Cerebellar nuclear complex (tissue), 1 donor: ENCODE data around the gene TOR4A.
"Not testable (repeated sequence)": the region's sequence is repeated elsewhere in the genome, so short reads cannot be mapped to it uniquely, and the experiment has no call there.

Experiments
- DNase-seq, 2 experiments: peaks; one replicate each; lab custom pipeline; 2025; lab: John Stamatoyannopoulos, UW

TOR4A gene

DNA sequence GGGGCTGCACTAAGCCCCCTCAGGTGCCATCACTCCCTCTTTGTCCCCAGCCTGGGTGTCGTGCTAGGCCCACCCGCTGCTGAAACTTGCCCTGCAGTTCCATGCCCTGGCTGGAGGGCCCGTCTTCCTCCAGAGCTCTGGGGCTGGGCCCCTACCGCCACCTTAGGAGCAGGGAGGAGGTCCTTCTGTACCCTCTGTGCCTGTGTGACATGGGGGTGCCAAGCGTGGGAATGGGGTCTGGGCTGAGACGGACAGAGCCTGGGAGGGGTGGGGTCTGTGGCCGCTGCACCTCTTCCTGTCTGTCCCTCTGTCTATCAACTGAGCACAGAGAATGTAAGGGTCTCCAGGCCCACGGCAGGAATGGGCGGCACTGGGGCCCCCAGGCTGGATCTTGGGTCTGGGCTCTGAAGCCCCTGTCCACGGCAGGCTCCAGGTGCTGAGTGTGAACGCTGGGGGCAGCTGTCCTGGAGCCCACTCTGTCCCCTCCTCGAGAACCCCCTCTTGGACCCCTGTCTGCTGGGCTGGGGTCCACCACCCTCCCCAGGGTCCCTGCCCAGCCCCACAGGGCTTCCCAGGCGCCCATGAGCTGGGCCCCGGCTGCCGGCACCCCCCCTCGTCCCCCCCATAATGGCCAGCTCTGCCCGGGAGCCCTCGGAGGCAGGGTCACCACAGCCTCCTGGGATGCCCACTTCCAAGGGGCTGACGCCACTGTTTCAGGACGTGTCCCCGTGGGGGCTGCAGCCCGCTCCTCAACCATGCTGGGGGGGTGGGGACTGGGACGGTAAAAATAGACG, 40.4 kb downstream of the TOR4A start:
- no peak for DNase-seq

GRCh38 chr9:137318602-137319001, 41.1 kb downstream of the TOR4A start:
- DNase-seq: no peak

DNA sequence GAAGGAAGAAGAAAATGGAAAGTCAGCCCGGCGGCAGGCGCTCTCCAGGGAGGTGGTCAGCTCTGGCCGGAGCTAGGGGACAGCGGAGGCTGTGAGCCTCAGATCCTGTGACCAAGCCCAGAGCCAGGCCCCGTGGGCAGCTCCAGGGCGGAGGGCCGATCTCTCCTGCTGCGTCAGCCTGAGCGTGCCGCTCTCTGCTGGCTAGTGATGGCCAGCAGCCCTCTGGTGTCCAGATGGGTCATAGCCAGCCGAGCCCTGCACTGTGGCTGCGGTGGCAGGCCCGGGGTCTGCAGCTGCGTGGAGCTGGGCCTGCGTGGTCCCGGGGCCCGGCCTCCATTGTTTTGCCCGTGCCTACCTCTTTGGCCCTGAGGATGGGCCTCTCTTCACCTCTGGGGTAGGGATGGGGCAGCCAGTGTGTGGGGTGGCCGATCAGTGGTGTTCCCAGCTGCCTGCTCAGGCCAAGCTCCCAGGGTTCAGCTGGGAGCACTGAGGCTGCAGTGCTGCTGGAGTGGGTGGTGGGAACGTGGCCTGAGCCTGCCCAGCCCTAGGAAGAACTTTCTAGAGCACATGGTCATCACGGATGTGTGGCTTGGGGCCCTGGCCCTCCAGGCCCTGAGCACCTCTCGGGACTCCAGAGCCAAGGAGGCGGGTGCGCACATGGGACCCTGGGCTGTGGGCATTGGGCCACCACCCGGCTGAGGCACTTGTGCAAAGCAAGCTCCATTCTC, 41.6 kb downstream of the TOR4A start:
- DNase-seq: no peak

DNA sequence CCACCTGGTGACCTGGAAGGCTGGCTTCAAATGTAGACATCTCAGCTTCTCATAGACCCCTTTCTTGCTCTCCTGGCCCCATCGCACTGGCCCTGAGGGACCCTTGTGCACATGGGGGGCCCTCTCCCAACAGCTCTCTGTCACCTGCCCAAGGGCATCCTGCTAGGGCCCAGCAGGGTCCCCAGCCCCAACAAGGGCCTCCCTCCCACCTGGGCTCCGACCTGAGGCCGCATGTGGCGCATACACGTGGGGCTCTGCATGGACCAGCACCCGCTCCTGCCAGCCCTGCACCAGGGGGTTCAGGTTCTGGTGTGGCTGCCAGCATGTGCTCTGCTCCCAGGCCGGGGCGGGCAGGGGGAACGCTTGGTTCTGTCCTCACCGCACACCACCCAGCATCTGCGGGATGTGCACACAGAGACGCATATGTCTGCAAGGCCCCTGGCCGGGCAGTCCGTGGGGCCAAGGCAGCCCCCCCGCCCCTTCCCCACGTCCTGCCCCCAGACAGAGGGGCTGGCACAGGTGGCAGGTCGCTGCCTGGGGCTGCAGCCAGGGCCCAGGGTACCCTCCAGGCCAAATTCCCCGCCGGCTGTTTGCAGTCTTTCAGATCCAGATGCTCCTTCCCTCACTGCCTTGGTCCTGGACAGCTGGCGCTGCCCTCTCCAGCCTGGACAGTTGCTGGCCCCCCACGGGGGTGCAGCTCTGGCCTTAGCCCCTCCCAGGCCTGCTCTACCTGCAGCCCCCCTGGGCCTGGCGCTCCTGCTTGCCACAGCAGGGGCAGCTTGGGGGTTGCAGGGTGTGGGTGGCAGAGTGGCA, 42.4 kb downstream of the TOR4A start:
- DNase-seq: no peak

DNA sequence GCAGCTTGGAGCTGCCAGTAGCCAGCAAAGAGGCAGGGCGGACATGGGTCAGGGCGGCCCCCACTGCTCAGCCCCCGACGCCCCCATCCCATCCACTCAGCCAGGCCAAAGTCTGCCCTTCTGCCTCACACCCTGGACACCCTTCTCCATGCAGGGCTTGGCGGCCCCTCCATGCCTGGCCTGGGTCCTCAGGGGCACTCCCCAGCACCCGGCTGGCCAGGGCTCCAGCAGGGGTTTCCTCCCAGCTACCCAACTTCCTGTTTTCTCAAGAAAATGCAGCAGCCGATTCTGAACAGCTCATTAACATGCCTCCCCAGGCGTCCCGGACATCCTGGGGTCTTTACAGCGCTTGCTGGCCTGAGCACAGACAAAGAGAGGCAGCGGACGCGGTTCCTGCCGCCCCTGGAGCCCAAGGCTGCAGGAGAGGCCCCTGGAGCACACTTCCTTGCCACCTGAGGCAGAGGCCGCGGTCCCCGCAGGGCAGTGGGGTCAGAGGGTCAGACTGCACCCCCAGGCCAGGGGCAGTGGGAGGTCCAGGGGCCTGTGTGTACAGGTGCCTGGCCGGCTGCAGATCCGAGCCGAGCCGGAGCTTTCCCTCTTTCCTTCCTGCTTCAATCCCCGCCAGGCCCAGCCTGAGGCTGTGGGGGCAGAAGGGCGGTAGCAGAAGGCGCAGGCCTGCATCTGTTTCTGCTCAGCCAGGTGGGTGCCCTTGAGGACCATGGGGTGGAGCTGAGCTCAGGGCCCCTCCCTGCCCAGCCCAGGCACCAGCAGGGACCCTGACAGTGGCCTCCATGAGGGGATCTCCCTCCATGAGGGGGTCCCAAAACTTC, 43.2 kb downstream of the TOR4A start:
- no peak for DNase-seq

GRCh38 chr9:137321726-137322361, 44.3 kb downstream of the TOR4A start:
- no peak for DNase-seq

- no peak for DNase-seq
Measured at GRCh38 chr9:137323531-137324331, 46.2 kb downstream of the TOR4A start.

DNA sequence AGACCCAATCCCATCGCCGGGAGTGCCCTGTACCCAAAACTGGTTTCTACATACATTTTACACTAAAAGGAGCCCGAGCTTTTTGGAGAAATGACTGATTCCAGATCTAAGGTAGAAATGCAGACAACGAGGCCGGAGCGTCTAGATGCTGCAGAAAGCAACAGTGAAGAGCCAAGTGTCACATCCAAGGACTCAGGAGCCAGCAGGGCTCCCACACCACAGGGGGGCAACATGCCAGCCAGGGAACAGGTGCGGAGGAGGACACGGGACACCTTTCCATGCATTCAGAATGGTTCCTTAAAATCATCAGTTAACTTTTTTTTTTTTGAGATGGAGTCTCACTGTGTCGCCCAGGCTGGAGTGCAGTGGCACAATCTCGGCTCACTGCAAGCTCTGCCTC, 47.6 kb downstream of the TOR4A start:
- DNase-seq: no peak

DNA sequence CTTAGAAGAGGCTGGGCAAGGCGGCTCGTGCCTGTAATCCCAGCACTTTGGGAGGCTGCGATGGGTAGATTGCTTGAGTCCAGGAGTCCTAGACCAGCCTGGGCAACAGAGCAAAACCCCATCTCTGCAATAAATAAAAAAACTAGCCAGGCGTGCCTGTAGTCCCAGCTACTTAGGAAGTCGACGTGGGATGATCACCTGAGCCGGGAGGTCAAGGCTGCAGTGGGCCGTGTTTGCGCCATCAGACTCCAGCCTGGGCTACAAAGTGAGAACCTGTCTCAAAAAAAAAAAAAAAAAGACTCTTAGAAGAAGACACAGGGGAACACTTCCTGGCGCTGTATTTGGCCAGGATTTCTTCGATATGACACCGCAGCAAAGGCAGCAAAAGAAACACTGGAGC, 48.3 kb downstream of the TOR4A start:
- DNase-seq: no peak

DNA sequence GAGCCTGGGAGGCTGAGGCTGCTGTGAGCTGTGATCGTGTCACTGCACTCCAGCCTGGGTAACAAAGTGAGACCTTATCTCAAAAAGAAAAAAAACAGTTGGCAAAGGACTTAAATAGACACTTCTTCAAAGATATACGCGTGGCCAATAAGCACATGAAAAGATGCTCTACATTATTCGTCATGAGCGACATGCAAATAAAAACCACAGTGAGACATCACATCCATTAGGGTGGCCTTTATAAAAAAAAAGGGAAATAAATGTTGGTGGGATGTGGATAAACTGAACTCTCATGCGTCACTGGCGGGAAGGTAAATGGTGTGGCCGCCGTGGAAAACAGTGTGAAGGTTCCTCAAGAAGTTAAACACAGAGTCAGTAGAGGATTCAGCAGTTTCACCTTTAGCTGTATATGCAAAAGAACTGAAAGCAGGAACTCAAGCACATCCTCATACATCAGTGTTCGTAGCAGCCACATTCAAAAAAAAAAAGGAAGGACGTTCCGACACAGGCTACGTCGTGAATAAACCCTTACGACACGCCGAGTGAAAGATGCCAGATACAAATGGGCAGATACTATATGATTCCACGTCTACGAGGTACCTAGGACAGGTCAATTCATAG, 49.0 kb downstream of the TOR4A start:
- DNase-seq: no peak

DNA sequence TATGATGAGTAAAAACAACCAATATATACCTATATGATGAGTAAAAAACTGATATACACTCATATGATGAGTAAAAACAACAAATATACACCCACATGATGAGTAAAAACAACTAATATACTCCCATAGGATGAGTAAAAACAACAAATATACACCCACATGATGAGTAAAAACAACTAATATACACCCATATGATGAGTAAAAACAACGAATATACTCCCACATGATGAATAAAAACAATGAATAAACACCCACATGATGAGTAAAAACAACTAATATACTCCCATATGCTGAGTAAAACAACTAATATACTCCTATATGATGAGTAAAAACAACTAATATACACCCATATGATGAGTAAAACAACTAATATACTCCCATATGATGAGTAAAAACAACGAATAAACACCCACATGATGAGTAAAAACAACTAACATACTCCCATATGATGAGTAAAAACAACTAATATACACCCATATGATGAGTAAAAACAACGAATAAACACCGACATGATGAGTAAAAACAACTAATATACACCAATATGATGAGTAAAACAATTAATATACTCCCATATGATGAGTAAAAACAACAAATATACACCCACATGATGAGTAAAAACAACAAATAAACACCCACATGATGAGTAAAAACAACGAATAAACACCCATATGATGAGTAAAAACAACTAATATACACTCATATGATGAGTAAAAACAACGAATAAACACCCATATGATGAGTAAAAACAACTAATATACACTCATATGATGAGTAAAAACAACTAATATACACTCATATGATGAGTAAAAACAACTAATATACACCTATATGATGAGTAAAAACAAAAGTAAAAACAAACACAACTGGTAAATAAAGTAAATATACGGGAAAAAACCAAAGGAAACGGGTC, 50.4 kb downstream of the TOR4A start:
- not testable (repeated sequence) for DNase-seq

GRCh38 chr9:137329590-137329989, 52.1 kb downstream of the TOR4A start:
- DNase-seq: not testable (repeated sequence)

DNA sequence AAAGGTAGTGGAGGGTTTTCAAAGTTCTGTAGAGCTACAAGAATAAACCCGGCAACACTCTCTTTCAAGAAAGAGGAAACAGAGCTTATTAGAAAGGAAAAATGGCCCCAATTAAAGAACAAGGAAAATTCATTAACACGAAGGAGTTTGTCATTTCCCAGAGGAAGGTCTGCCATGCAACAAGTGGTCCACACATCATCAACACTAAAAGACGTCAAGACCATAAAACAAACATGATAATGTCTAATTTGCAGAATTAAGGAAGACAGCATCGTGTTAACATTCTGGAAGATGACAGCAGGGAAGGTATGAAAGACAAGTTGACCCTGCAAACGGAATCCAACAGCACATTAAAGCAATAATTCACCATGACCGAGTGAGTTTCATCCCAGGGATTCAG, 53.2 kb downstream of the TOR4A start:
- no peak for DNase-seq

- no peak for DNase-seq
Measured at GRCh38 chr9:137331929-137332328, 54.4 kb downstream of the TOR4A start.
